ENCODE data around the gene EPN3.

Gene EPN3

GRCh38 chr17:50549256-50549941, 16.9 kb downstream of the EPN3 start:
- H3K27ac ChIP-seq: peak overlapping the region; percentile 83
- ChIA-PET POLR2A (ENCODE audit: low non-redundant PET) (no interaction called here), CTCF (interaction anchor here (0.5 to 1.6 kb wide), 6 partner anchors 65 to 371 kb away, joined by 3 to 4 read pairs (median 3); partner anchors contain the start of gene LRRC59)
- TF ChIP-seq, protein P1, sequence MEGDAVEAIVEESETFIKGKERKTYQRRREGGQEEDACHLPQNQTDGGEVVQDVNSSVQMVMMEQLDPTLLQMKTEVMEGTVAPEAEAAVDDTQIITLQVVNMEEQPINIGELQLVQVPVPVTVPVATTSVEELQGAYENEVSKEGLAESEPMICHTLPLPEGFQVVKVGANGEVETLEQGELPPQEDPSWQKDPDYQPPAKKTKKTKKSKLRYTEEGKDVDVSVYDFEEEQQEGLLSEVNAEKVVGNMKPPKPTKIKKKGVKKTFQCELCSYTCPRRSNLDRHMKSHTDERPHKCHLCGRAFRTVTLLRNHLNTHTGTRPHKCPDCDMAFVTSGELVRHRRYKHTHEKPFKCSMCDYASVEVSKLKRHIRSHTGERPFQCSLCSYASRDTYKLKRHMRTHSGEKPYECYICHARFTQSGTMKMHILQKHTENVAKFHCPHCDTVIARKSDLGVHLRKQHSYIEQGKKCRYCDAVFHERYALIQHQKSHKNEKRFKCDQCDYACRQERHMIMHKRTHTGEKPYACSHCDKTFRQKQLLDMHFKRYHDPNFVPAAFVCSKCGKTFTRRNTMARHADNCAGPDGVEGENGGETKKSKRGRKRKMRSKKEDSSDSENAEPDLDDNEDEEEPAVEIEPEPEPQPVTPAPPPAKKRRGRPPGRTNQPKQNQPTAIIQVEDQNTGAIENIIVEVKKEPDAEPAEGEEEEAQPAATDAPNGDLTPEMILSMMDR (conservative IDR thresholded peaks at IDR 0.05; ENCODE audit: low read depth): no peak
- DNase-seq (ENCODE audit: low spot score): no peak

- TF ChIP-seq, protein P1 (conservative IDR thresholded peaks at IDR 0.05; ENCODE audit: low read depth): no peak
- POLR2A ChIA-PET (ENCODE audit: low non-redundant PET): no interaction called here
- no peak for DNase-seq (ENCODE audit: low spot score)
- CTCF ChIA-PET: interaction anchor here (0.5 to 1.6 kb wide), 7 partner anchors 15 to 371 kb away, joined by 3 to 11 read pairs (median 4); no protein-coding TSS in a partner anchor
- H3K27ac ChIP-seq: peak overlapping the region; percentile 83
Observed at GRCh38 chr17:50549969-50550368, 17.4 kb downstream of the EPN3 start.

DNA sequence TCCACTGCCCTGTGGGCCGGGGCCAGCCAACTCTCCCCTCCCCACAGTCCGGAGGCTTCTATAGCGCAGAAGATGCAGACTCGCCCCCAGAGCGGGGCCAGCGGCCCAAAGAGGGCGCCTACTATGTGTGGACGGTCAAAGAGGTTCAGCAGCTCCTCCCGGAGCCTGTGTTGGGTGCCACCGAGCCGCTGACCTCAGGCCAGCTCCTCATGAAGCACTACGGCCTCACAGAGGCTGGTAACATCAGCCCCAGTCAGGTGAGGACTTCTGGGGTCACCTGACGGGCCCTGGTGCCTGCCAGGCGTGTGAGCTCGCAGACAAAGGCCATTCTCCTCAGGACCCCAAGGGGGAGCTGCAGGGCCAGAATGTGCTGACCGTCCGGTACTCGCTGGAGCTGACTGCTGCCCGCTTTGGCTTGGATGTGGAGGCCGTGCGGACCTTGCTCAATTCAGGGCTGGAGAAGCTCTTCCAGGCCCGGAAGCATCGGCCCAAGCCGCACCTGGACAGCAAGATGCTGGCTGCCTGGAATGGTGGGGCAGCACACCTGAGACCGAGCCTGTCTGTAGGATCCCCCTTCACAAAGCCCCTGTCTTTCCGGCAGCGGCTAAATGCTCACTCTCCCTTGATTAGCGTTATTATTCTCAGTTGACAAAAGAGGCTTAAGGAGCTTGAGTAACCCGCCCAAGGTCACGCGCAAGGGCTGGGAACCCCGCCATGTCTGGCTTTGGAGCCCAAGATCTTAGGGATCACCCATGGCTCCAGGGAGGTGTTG, 18.3 kb downstream of the EPN3 start:
- H3K27ac ChIP-seq: peak overlapping the region; percentile 83; the same call in 1 of the 2 replicates
- TF ChIP-seq, protein P1 (conservative IDR thresholded peaks at IDR 0.05; ENCODE audit: low read depth): peak; percentile 62
- DNase-seq (ENCODE audit: low spot score): no peak
- CTCF ChIA-PET: interaction anchor here (0.5 to 1.6 kb wide), 14 partner anchors 8 to 842 kb away, joined by 3 to 11 read pairs (median 4); no protein-coding TSS in a partner anchor
- POLR2A ChIA-PET (ENCODE audit: low non-redundant PET): no interaction called here

GRCh38 chr17:50551433-50551815, 18.9 kb downstream of the EPN3 start:
- ChIA-PET POLR2A (ENCODE audit: low non-redundant PET) (no interaction called here), CTCF (interaction anchor here (0.5 to 1.6 kb wide), 10 partner anchors 8 to 134 kb away, joined by 3 to 11 read pairs (median 4); no protein-coding TSS in a partner anchor)
- H3K27ac ChIP-seq: no peak overlapping the region
- no peak for DNase-seq (ENCODE audit: low spot score)
- TF ChIP-seq, protein P1 (conservative IDR thresholded peaks at IDR 0.05; ENCODE audit: low read depth): no peak

GRCh38 chr17:50551884-50552283, 19.3 kb downstream of the EPN3 start:
- POLR2A ChIA-PET (ENCODE audit: low non-redundant PET): no interaction called here
- CTCF ChIA-PET: interaction anchor here (0.5 to 1.6 kb wide), 2 partner anchors 75 to 133 kb away, joined by 3 to 6 read pairs; no protein-coding TSS in a partner anchor
- TF ChIP-seq, protein P1 (conservative IDR thresholded peaks at IDR 0.05; ENCODE audit: low read depth): no peak

GRCh38 chr17:50554201-50554600, 21.7 kb downstream of the EPN3 start:
- TF ChIP-seq, protein P1 (conservative IDR thresholded peaks at IDR 0.05; ENCODE audit: low read depth): no peak
- no peak for DNase-seq (ENCODE audit: low spot score)
- POLR2A ChIA-PET (ENCODE audit: low non-redundant PET): no interaction called here
- CTCF ChIA-PET: no interaction called here
- H3K27ac ChIP-seq: no peak overlapping the region

More at GRCh38 chr17:50551884-50552283, 19.3 kb downstream of the EPN3 start:
- no peak for DNase-seq (ENCODE audit: low spot score)
- H3K27ac ChIP-seq: peak overlapping the region; percentile 16; the same call in 1 of the 2 replicates

Data from RWPE1 (cell line).